NCI-H82 (cell line): Measurements from ENCODE around the gene TOMM5.
A peak's percentile ranks its signal among the peaks of the same experiment; 100 is the strongest.

Experiments used
- DNase-seq: peaks from one replicate; lab custom pipeline; 2025; lab: John Stamatoyannopoulos, UW

TOMM5 gene

GRCh38 chr9:37592108-37592951 lies at the start of gene TOMM5:
TOMM5 (minus strand) TSS chr9:37592597; CDS start chr9:37592532, 65 bp downstream.
- peak; percentile 93 for DNase-seq

GRCh38 chr9:37641331-37641730 lies 48.9 kb upstream of the TOMM5 start:
- DNase-seq: no peak

GRCh38 chr9:37640246-37640645 lies 47.8 kb upstream of the TOMM5 start:
- DNase-seq: peak; percentile 65

GRCh38 chr9:37639841-37640240 lies 47.4 kb upstream of the TOMM5 start:
- peak; percentile 65 for DNase-seq

GRCh38 chr9:37639109-37639762 lies 46.8 kb upstream of the TOMM5 start:
- DNase-seq: peak; percentile 31

- DNase-seq: no peak
Measured at GRCh38 chr9:37636511-37637448, 44.4 kb upstream of the TOMM5 start.

GRCh38 chr9:37635808-37636207 lies 43.4 kb upstream of the TOMM5 start:
- DNase-seq: no peak

GRCh38 chr9:37632479-37632878 lies 40.1 kb upstream of the TOMM5 start:
- DNase-seq: peak; percentile 36

- no peak for DNase-seq
Measured at GRCh38 chr9:37626708-37627292, 34.4 kb upstream of the TOMM5 start.

GRCh38 chr9:37625758-37626147 lies 33.4 kb upstream of the TOMM5 start:
- no peak for DNase-seq

GRCh38 chr9:37625036-37625757 lies 32.8 kb upstream of the TOMM5 start:
- DNase-seq: no peak

- DNase-seq: no peak
Measured at GRCh38 chr9:37624073-37624472, 31.7 kb upstream of the TOMM5 start.

- DNase-seq: no peak
Measured at GRCh38 chr9:37623267-37623666, 30.9 kb upstream of the TOMM5 start.

- no peak for DNase-seq
Measured at GRCh38 chr9:37622462-37622861, 30.1 kb upstream of the TOMM5 start.

GRCh38 chr9:37621273-37622121 lies 29.1 kb upstream of the TOMM5 start:
- peak; percentile 69 for DNase-seq

- DNase-seq: no peak
Measured at GRCh38 chr9:37620396-37620795, 28.0 kb upstream of the TOMM5 start.

GRCh38 chr9:37619806-37620205 lies 27.4 kb upstream of the TOMM5 start:
- no peak for DNase-seq

- DNase-seq: no peak
Measured at GRCh38 chr9:37618817-37619216, 26.4 kb upstream of the TOMM5 start.

- no peak for DNase-seq
Measured at GRCh38 chr9:37617832-37618231, 25.4 kb upstream of the TOMM5 start.

- DNase-seq: no peak
Measured at GRCh38 chr9:37617161-37617560, 24.8 kb upstream of the TOMM5 start.
